Posterior cingulate gyrus (tissue), 11 donors: ENCODE data around the gene SH3BP5.
A peak's percentile ranks its signal among the peaks of the same experiment; 100 is the strongest.
"Not testable (repeated sequence)": the region's sequence is repeated elsewhere in the genome, so short reads cannot be mapped to it uniquely, and the experiment has no call there.

ENCODE experiments used
- DNase-seq, 10 donors: peaks; one replicate each; pipeline versions ENCODE4 v3.0.0 to v3.0.0-alpha.2; 2020 to 2021; ENCODE audit warnings: mixed read lengths in 3 of 10
- intact Hi-C: fragments of 100-400 bp; cut with DNase I; formaldehyde crosslinking; loops from one replicate; pipeline ENCODE4 v1.15.1; 2023

Gene SH3BP5

GRCh38 chr3:15332405-15333098, at the start of gene SH3BP5:
Gene SH3BP5, minus strand, starts transcription at chr3:15332586. Its CDS starts 178 bp downstream, at chr3:15332408.
- intact Hi-C loops, result loop anchor here (1.0 kb wide), 1 partner anchor 64 kb away; no protein-coding TSS in a partner anchor
- peak; percentile 62 to 96 (median 76) for DNase-seq

- intact Hi-C loops, result no loop called here
- DNase-seq, result no peak
These were observed 48.8 kb upstream of the SH3BP5 start for GRCh38 chr3:15380980-15381890.

GRCh38 chr3:15377961-15378791, 45.8 kb upstream of the SH3BP5 start:
- intact Hi-C loops, result loop anchor here (1.0 to 2.0 kb wide), 2 partner anchors 110 to 173 kb away; no protein-coding TSS in a partner anchor
- peak; percentile 89 to 99 (median 96) for DNase-seq

- intact Hi-C loops, result no loop called here
- no peak for DNase-seq
These were observed 43.1 kb upstream of the SH3BP5 start for GRCh38 chr3:15375461-15376000.

- intact Hi-C loops, result no loop called here
- DNase-seq, result no peak
These were observed 40.5 kb upstream of the SH3BP5 start for GRCh38 chr3:15372918-15373317.

GRCh38 chr3:15368561-15369135, 36.3 kb upstream of the SH3BP5 start:
- intact Hi-C loops, result no loop called here

GRCh38 chr3:15367059-15367458, 34.7 kb upstream of the SH3BP5 start:
- intact Hi-C loops, result no loop called here
- no peak for DNase-seq

More at GRCh38 chr3:15368561-15369135, 36.3 kb upstream of the SH3BP5 start:
- DNase-seq, result no peak

GRCh38 chr3:15364078-15364477, 31.7 kb upstream of the SH3BP5 start:
- DNase-seq, intact Hi-C loops: not testable (repeated sequence)

GRCh38 chr3:15361494-15362214, 29.3 kb upstream of the SH3BP5 start:
- intact Hi-C loops, result no loop called here
- no peak for DNase-seq

GRCh38 chr3:15360788-15361493, 28.6 kb upstream of the SH3BP5 start:
- DNase-seq, result no peak
- intact Hi-C loops, result no loop called here

GRCh38 chr3:15359677-15360397, 27.5 kb upstream of the SH3BP5 start:
- no peak for DNase-seq
- intact Hi-C loops, result no loop called here

GRCh38 chr3:15356651-15357061, 24.3 kb upstream of the SH3BP5 start:
- intact Hi-C loops, DNase-seq: not testable (repeated sequence)

- no peak for DNase-seq
- intact Hi-C loops, result no loop called here
These were observed 23.8 kb upstream of the SH3BP5 start for GRCh38 chr3:15356176-15356575.

- intact Hi-C loops, result no loop called here
- no peak for DNase-seq
These were observed 22.7 kb upstream of the SH3BP5 start for GRCh38 chr3:15355086-15355485.

- peak in 1 of 10 donors; percentile 22 for DNase-seq
- intact Hi-C loops, result no loop called here
These were observed 22.1 kb upstream of the SH3BP5 start for GRCh38 chr3:15354485-15354884.

- intact Hi-C loops, result no loop called here
- no peak for DNase-seq
These were observed 17.8 kb upstream of the SH3BP5 start for GRCh38 chr3:15350141-15350540.

- intact Hi-C loops, result not testable (repeated sequence)
These were observed 17.1 kb upstream of the SH3BP5 start for GRCh38 chr3:15349438-15349837.

GRCh38 chr3:15348246-15348645, 15.9 kb upstream of the SH3BP5 start:
- intact Hi-C loops, result no loop called here
- DNase-seq, result no peak

More at GRCh38 chr3:15349438-15349837, 17.1 kb upstream of the SH3BP5 start:
- DNase-seq, result not testable (repeated sequence)
